Mucosa of rectum (tissue), 2 donors: ENCODE results near the gene CRABP2.
A peak's percentile ranks its signal among the peaks of the same experiment; 100 is the strongest.

Source experiments
- H3K27ac ChIP-seq, 2 donors: one replicate each; pipeline ENCODE4 v1.7.0; 2013; ENCODE audit warnings: inconsistent platforms in 2 of 2, low read depth in 2 of 2, low read length in 2 of 2
- H3K27me3 ChIP-seq, 2 donors: one replicate each; pipeline ENCODE4 v1.7.0; 2013; ENCODE audit warnings: low read length in 2 of 2; ENCODE audit not compliant: control insufficient read depth in 2 of 2, insufficient read depth in 2 of 2
- H3K36me3 ChIP-seq, 2 donors: one replicate each; pipeline ENCODE4 v1.7.0; 2013; ENCODE audit warnings: low read length in 2 of 2; ENCODE audit not compliant: control insufficient read depth in 2 of 2, insufficient read depth in 2 of 2
- H3K4me1 ChIP-seq, 2 donors: one replicate each; pipeline ENCODE4 v1.7.0; 2013; ENCODE audit warnings: low read length in 2 of 2, mild to moderate bottlenecking in 1 of 2; ENCODE audit not compliant: control insufficient read depth in 2 of 2, insufficient read depth in 2 of 2
- H3K4me3 ChIP-seq, 2 donors: one replicate each; pipeline ENCODE4 v1.7.0; 2013; ENCODE audit warnings: low read length in 2 of 2
- H3K9ac ChIP-seq, 2 donors: one replicate each; pipeline ENCODE4 v1.7.0; 2013; ENCODE audit warnings: low read length in 2 of 2, low read depth in 1 of 2, mild to moderate bottlenecking in 1 of 2
- H3K9me3 ChIP-seq, 2 donors: one replicate each; pipeline ENCODE4 v1.7.0; 2013; ENCODE audit warnings: low read length in 2 of 2; ENCODE audit not compliant: control insufficient read depth in 2 of 2
- donor health status: healthy.
- donor health status: Normal muscosa, but diverticular disease.

The CRABP2 gene

GRCh38 chr1:156741481-156741983, 36.1 kb upstream of the CRABP2 start:
- peaks cover 19 to 23% of the 10 kb centered on the region in 2 donors for H3K4me1 ChIP-seq
- peaks cover 20 to 41% of the 10 kb centered on the region in 2 donors for H3K36me3 ChIP-seq
- H3K9ac ChIP-seq, result peak overlapping the region; percentile 21 to 24
- no peaks in the 10 kb centered on the region for H3K27me3 ChIP-seq
- peak overlapping the region; percentile 81 to 92 for H3K27ac ChIP-seq
- H3K9me3 ChIP-seq, result no peaks in the 10 kb centered on the region
- peak overlapping the region; percentile 14 to 71 for H3K4me3 ChIP-seq

GRCh38 chr1:156740741-156741480, 35.5 kb upstream of the CRABP2 start, which contains the start of gene MRPL24:
MRPL24 (minus strand) TSS chr1:156741088; CDS start chr1:156738704, 2,384 bp downstream.
- H3K9ac ChIP-seq, result peak within 1 kb of the TSS; percentile 64 to 93
- H3K9me3 ChIP-seq, result no peaks in the 10 kb centered on the region
- peak within 1 kb of the TSS; percentile 81 to 92 for H3K27ac ChIP-seq
- peaks cover 14 to 17% of the 10 kb centered on the region in 2 donors for H3K4me1 ChIP-seq
- peaks cover 20 to 44% of the 10 kb centered on the region in 2 donors for H3K36me3 ChIP-seq
- no peaks in the 10 kb centered on the region for H3K27me3 ChIP-seq
- peak within 1 kb of the TSS; percentile 79 to 97 for H3K4me3 ChIP-seq

GRCh38 chr1:156740237-156740740, 34.9 kb upstream of the CRABP2 start:
- peak overlapping the region; percentile 64 to 93 for H3K9ac ChIP-seq
- H3K27ac ChIP-seq, result peak overlapping the region; percentile 18 to 92
- peaks cover 22 to 41% of the 10 kb centered on the region in 2 donors for H3K36me3 ChIP-seq
- peaks cover 11 to 12% of the 10 kb centered on the region in 2 donors for H3K4me1 ChIP-seq
- no peaks in the 10 kb centered on the region for H3K27me3 ChIP-seq
- H3K9me3 ChIP-seq, result no peaks in the 10 kb centered on the region
- peak overlapping the region; percentile 79 to 97 for H3K4me3 ChIP-seq

GRCh38 chr1:156738916-156739315, 33.5 kb upstream of the CRABP2 start:
- no peaks in the 10 kb centered on the region for H3K27me3 ChIP-seq
- no peak overlapping the region for H3K9ac ChIP-seq
- no peak overlapping the region for H3K27ac ChIP-seq
- H3K36me3 ChIP-seq, result peaks cover 24 to 35% of the 10 kb centered on the region in 2 donors
- no peak overlapping the region for H3K4me3 ChIP-seq
- no peaks in the 10 kb centered on the region for H3K9me3 ChIP-seq
- peaks cover 11 to 12% of the 10 kb centered on the region in 2 donors for H3K4me1 ChIP-seq

GRCh38 chr1:156738407-156738806, 33.0 kb upstream of the CRABP2 start:
- Histone ChIP-seq H3K36me3 (peaks cover 26 to 35% of the 10 kb centered on the region in 2 donors), H3K27me3 (no peaks in the 10 kb centered on the region), H3K9ac (no peak overlapping the region)

GRCh38 chr1:156733989-156734584, 28.7 kb upstream of the CRABP2 start:
- no peaks in the 10 kb centered on the region for H3K9me3 ChIP-seq
- no peaks in the 10 kb centered on the region for H3K27me3 ChIP-seq
- no peak overlapping the region for H3K4me3 ChIP-seq
- H3K9ac ChIP-seq, result no peak overlapping the region
- peaks cover under 1 to 3% of the 10 kb centered on the region in 2 donors for H3K4me1 ChIP-seq
- H3K36me3 ChIP-seq, result peaks cover 28 to 42% of the 10 kb centered on the region in 2 donors
- no peak overlapping the region for H3K27ac ChIP-seq

More at GRCh38 chr1:156738407-156738806, 33.0 kb upstream of the CRABP2 start:
- Histone ChIP-seq H3K27ac (no peak overlapping the region), H3K4me1 (peaks cover 11 to 12% of the 10 kb centered on the region in 2 donors), H3K4me3 (no peak overlapping the region), H3K9me3 (no peaks in the 10 kb centered on the region)

GRCh38 chr1:156728599-156729462, 23.4 kb upstream of the CRABP2 start, which contains the start of gene ISG20L2:
ISG20L2 (minus strand) TSS chr1:156728766; CDS start chr1:156727652, 1,114 bp downstream.
- peak within 1 kb of the TSS; percentile 95 to 99 for H3K9ac ChIP-seq
- peaks cover 27 to 34% of the 10 kb centered on the region in 2 donors for H3K36me3 ChIP-seq
- peak within 1 kb of the TSS; percentile 89 to 100 for H3K4me3 ChIP-seq
- H3K27me3 ChIP-seq, result no peaks in the 10 kb centered on the region
- peaks cover 35 to 36% of the 10 kb centered on the region in 2 donors for H3K4me1 ChIP-seq
- H3K27ac ChIP-seq, result peak within 1 kb of the TSS; percentile 87 to 96
- H3K9me3 ChIP-seq, result no peaks in the 10 kb centered on the region

GRCh38 chr1:156727926-156728598, 22.7 kb upstream of the CRABP2 start, which contains the start of gene METTL25B:
METTL25B (plus strand) TSS chr1:156728469; CDS start chr1:156729105, 636 bp downstream.
- Histone ChIP-seq H3K36me3 (peaks cover 29 to 34% of the 10 kb centered on the region in 2 donors), H3K27ac (peak within 1 kb of the TSS; percentile 87 to 96), H3K4me3 (peak within 1 kb of the TSS; percentile 89 to 100), H3K4me1 (peaks cover 35 to 36% of the 10 kb centered on the region in 2 donors), H3K9me3 (no peaks in the 10 kb centered on the region), H3K27me3 (no peaks in the 10 kb centered on the region), H3K9ac (peak within 1 kb of the TSS; percentile 95 to 99)

- peaks cover 30 to 35% of the 10 kb centered on the region in 2 donors for H3K36me3 ChIP-seq
- H3K27ac ChIP-seq, result peak overlapping the region in 1 of 2 donors; percentile 96
- H3K9ac ChIP-seq, result peak overlapping the region; percentile 81 to 99
- H3K4me3 ChIP-seq, result peak overlapping the region; percentile 89 to 100
- peaks cover 35 to 36% of the 10 kb centered on the region in 2 donors for H3K4me1 ChIP-seq
- no peaks in the 10 kb centered on the region for H3K9me3 ChIP-seq
- H3K27me3 ChIP-seq, result no peaks in the 10 kb centered on the region
Observed at GRCh38 chr1:156727492-156727891, 22.1 kb upstream of the CRABP2 start.
